GM19193 (cell line): ENCODE measurements around the gene SLC25A44.
A peak's percentile ranks its signal among the peaks of the same experiment; 100 is the strongest.

Experiments used
- POLR2A ChIP-seq: IDR thresholded peaks from 4 replicates; pipeline ENCODE4 v1.6.1; 2011; ENCODE audit not compliant: insufficient read depth, insufficient read length; ENCODE audit errors: extremely low read depth

Gene SLC25A44, protein sequence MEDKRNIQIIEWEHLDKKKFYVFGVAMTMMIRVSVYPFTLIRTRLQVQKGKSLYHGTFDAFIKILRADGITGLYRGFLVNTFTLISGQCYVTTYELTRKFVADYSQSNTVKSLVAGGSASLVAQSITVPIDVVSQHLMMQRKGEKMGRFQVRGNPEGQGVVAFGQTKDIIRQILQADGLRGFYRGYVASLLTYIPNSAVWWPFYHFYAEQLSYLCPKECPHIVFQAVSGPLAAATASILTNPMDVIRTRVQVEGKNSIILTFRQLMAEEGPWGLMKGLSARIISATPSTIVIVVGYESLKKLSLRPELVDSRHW

DNA sequence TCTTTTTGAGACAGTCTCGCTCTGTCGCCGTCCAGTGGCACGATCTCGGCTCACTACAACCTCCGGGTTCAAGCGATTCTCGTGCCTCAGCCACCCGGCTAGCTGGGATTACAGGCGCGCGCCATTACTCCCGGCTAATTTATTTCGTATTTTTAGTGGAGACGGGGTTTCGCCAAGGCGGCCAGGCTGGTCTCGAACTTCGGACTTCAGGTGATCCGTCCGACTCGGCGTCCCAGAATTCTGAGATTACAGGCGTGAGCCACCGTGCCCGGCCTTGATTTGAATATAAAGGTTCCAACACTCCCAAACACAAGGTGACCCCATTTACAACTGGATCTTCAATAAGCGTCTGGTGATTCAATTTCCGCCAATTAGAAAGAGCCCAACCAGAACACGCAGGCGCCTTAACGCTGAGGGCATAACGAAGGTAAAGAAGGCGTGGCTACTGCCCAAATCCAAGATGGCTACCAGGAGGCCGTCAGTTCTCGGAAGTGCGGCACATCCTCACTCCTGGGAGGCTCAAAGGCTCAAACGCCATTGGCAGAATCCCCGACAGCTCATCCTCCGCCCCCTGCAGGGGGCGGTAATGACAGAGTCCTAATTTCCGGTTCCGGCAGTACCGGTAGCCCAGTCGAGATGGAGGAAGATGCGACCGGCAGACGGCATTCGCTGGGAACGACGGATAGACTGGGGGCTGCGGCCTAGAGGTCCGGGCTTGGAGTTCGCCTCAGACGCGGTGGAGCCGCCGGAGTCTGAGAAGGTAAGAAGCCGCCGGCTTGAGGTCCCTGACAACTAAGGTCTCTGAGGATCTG is at the start of gene SLC25A44:
Gene SLC25A44, plus strand, starts transcription at position 617 of the 812 bp plus-strand sequence. CDS start 5,744 bp downstream, outside the sequence.
- TF ChIP-seq POLR2A: peak; percentile 91

DNA sequence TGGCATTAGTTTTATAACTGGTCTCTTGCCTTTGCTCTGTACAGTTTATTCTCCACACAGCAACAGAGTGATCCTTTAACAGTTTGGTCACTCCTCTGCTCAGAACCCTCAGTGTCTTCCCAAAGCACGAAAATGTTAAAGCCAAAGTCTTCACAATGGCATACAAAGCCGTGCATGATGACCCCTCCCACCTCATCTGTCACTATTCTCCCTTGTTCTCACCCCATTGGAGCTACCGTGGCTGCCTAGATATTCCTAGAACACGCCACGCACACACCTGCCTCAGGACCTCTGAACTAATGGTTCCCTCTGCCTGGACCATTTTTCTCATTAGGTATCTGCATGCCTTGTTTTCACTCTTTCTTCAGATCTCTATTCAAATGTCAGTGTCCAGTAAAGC is 49.2 kb upstream of the SLC25A44 start:
- TF ChIP-seq POLR2A: no peak

DNA sequence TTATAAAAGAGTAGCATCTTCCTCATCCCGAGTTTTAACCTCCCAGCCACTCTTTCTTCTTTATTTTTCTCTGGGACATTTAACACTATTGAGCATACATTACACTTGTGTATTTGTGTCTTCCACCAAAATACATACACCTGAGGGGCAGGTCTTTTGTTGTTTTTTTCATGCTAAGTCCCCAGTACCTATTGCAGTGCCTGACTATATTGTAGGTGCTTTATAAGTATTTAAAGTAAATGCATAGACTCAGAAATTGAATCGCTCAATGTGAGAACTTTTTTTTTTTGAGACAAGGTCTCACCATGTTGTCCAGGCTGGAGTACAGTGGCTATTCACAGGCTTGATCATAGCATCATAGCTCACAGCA is 48.3 kb upstream of the SLC25A44 start:
- no peak for TF ChIP-seq POLR2A

DNA sequence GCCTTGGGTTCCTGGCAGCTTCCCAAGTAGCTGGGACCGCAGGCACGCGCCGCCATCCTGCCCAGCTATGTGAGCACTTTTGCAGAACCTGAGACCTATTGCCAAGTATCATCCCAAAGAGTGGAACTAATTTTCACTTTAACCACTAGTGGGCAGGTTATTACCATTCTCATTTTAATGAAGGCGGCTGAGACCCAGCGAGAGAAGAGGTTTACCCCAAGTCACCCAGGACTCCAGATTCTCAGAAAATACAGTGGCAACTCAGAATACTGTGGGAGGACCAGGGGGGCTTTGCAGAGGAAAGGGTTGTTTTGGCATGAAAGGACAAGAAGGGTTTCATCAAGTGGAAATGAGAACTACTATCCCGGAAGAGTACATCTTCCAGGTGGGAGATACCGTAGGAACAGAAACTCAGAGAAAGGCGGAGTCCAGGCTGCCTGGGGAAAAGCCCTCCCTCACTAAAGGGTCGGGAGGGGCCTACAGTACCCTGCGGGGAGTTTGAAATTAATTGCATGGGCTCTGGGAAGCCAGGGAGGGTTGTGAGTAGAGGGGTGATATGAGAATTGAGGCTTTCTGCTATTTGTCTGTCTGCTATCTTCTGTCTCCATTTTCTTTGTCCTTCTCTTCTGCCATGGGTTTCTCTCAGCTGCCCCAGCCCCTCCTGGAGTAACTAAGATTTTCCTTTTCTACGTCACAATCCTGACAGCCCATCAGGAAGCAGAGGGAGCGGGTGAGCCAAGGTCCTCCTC is 47.7 kb upstream of the SLC25A44 start:
- peak; percentile 28 for TF ChIP-seq POLR2A

DNA sequence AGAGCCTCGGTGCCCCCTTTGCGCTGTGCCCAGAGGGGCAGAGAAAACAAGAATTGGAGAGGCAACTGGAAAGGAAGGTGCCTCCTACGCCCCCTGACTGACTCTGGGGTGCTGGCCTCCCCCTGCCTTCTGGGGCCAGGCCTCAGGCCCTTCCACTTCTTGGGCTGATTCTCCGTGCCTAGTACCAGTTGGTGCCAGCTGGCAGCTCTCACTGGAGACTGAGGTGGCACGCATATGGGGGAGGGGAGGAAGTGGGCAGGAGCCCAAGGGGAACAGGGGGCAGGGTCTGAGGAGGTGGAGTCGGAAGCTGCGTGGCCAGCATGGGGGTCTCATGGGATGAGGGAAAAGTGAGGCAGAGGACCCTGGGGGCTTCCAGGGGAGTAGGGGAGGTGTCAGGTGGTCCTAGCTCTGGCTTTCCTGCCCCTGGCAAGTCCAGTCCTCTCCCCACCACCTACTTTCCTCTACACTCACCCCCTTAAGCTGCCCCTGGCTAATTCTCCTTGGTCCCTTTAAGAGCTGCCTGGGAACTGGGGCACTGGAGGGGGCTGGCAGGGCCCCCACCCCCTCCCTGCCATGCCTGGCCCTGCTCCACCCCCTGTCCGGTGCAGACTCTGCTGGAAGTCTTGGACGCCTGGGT is 47.0 kb upstream of the SLC25A44 start:
- no peak for TF ChIP-seq POLR2A

DNA sequence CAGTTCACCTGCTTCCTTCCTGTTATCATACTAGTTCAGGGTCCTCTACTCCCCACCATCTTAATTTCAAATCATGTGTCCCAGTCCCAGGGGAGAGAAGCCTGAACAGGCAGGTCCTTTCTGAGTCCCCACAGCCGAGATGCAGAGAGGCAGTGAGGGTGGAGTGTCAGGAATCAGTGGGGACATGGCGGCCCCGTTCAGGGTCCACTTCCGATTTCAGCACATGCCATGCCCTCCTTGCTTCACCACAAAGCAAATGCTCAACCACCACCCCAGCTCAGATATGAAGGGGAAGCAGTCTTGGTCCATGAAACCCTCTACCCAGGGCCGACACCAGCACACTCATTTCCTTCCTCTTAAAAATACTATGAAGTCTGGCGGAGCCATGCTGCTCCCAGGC is 45.7 kb upstream of the SLC25A44 start:
- TF ChIP-seq POLR2A: peak; percentile 49

DNA sequence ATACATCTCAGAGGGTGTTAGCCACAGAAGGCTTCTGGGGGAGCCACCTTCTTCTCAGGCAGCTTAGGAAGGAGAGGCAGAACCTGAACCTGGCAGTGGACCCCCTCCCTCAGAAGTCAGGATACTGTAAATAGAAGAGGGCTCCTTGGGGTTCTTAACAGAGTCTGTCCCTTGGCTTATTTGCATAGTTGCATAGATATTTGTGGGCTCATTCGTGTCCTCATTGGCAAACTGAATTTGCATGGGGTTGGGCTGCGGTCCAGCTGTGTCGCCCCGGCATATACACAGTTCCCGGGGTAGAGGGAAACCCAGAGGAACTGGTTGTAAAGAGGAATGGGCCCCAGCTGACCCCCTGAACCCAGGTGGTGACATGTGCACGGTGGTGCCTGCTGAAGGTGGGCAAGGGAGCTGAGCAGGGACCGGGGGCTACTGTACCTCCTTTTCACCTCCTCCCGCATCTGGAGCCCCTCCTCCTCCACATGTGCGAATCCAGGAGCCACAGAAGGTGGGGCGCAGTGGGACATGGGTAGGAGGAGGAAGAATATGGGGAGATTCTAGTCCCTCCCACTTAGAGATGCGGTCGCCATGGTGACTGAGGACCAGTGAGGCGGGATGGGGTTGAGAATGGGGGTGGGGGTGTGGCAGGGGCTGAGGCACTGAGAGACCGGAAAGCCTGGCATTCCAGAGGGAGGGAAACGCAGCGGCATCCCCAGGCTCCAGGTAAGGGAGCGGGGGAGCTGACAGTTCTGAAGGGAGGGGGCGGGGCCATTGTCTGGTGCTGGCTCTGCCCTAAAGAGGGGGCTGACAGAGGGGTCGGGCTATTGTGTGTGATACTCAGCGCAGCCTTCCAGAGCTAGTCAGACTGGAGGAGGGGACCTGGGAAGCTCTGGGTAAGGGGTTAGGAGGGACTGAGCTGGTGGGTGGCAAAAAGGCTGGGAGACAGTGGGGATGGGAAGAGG is 44.3 kb upstream of the SLC25A44 start:
- peak; percentile 76 for TF ChIP-seq POLR2A

DNA sequence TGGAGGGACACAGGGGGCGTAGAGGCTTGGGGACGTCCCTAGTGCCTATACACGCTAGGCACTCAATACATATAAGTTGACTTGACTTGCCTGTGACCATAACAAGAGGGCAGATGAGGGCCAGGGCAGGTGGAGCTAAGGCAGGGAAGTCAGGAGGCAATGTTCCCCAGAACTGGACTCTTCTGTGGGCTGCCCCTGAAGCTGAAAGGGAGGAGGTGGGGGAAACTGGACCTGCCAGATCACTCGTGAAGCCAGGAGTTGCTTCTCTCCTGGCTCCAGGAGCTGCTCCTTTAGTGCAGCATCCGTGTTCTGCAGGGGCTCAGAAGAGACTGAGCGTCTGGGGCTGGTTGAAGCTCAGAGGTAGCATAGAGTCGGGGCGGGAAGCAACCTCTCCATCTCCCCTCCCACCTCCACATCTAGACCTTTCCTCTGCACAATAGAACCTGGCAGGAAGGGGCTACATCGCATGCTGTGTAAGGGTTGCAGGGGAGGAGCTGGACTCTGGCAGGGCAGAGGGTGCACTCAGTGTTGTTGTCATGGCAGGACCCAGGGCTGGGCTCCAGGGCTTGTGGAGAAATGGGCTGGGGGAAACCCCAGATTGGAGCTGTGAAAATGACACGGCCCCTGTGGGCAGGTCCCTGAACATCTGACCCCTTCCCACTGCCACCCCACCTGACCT is 43.4 kb upstream of the SLC25A44 start:
- TF ChIP-seq POLR2A: no peak

DNA sequence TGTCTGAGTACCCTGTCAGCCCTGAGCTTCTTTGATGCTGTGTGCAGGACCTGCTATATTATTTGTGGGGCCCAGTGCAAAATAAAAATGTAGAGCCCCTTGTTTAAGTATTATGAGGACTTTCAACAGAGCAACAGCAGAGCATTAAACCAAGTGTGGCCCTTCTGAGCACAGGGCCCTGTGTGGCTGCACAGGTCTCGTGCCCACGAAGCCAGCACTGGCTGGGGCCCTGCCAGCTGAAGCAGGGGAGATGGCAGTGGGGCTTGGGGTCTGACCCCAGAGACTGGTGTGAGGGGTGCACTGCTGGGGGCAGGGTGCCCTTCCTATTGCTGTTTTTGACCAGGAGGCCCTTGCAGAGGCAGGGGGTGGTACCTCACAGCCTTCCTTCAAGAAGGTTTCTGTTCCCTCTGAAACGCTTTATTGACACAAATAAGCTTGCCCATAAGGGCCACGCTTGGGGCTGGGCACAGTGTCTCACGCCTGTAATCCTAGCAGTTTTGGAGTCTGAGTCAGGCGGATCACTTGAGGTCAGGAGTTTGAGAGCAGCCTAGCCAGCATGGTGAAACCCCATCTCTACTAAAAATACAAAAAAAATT is 42.7 kb upstream of the SLC25A44 start:
- no peak for TF ChIP-seq POLR2A

DNA sequence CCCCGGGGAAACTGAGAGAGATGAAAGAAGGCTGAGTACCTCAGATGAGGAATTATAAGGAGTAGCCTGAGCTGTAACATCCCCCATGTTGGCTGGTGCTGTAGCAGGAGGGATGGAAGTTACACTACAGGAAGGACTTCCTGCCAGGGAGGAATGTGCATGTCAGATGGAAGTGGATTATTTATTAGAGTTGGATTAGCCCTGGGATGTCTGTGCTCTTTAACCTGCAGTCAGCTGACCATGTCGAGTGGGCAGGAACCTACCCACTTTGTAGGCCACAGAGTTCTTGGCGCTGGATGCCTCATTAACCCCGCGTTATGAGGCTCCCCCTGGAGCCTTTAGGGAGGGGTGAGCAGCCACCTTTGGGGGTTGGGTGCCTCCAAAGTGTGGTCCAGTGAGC is 41.3 kb upstream of the SLC25A44 start:
- TF ChIP-seq POLR2A: no peak

DNA sequence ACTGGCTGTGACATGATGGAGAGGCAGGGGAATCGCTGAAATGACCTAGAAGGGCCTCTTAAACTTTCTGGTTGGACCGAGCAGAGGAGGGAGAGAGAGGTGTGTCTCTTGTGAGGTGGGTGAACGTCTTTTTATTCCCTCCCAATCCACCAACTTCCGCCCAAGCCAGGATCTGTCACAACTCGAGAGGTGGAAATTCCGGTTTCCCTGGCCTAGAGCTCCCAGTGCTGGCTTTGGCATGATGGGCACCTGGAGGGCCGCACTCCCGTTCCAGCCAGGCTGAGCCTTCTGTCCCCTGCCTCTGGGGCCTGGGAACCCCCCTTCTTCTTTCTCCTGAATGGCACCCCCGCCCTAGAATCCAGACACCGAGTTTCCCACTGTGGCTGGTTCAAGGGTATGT is 40.5 kb upstream of the SLC25A44 start, which contains the start of gene SEMA4A:
Gene SEMA4A, plus strand, starts transcription at position 224 of the 400 bp plus-strand sequence. CDS start 994 bp downstream, outside the sequence.
- TF ChIP-seq POLR2A: no peak

DNA sequence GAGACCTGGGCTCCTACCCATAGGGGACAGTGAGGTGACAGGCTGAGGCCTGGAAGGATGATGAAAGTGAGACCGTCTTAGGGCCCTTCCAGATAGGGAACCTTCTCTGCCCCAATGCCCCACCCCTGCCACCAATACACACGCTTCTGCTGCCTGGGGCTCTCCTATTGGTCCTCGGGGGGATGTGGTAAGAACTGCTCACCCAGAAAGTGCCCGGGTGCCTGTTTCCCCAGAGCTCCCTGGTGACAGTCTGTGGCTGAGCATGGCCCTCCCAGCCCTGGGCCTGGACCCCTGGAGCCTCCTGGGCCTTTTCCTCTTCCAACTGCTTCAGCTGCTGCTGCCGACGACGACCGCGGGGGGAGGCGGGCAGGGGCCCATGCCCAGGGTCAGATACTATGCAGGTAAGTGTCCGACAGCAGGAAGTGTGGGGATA is 39.6 kb upstream of the SLC25A44 start:
- peak; percentile 80 for TF ChIP-seq POLR2A
